Measurements from ENCODE around the gene IL1RL1.
"Not testable (repeated sequence)": the region's sequence is repeated elsewhere in the genome, so short reads cannot be mapped to it uniquely, and the experiment has no call there.

Gene IL1RL1

DNA sequence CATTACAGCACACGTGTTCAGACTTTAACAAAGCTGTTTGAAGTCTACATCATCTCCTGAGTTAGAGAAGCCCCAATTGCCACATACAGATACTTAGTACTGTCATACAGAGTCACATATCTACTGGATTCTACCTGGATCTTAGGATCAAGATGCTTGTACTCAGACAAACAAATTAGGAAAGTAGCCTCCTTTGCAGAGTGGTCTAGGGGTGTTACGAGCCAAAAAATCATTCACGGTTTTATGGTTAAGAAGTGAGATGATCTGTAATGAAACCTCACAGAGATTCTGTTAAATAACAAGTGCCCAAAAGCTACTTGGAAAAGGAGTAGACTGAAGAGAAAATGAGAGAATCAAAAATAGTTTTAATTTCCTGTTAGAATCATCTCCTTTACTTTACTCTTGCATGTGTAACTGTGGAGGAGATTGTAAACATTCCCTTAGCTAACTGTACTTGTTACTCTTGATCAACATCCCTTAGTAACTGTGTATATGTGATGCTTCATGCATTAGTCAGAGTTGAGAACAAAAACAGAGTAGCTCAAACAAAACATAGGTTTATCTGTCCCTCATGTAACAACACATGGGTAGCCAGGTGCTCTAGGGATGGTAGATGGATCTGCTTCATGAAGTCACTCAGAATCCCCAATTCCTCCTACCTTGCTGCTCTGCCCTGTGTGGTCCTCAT, 16.4 kb upstream of the IL1RL1 start:
- no peak for DNase-seq

- DNase-seq = no peak
Measured at GRCh38 chr2:102295566-102295965, 15.8 kb upstream of the IL1RL1 start.

DNA sequence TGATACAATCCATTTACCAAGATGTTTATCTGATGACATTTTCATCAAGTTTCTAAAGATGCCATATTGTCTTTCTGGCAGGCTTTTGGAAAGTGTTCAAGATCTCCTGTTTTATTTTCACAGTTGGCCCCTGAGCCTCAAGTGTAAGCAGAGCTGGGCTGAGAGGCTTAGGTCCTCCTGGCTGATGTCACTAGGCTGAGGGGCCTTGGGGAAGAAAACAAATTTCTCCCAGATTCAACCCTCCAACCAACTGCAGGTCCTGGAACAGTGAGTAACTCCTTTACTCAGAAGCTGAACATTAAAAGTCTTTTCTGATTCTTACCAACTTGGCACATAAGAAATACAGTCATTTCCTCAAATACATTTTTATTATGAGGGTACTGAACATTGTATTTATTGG, 14.9 kb upstream of the IL1RL1 start:
- DNase-seq = no peak

DNA sequence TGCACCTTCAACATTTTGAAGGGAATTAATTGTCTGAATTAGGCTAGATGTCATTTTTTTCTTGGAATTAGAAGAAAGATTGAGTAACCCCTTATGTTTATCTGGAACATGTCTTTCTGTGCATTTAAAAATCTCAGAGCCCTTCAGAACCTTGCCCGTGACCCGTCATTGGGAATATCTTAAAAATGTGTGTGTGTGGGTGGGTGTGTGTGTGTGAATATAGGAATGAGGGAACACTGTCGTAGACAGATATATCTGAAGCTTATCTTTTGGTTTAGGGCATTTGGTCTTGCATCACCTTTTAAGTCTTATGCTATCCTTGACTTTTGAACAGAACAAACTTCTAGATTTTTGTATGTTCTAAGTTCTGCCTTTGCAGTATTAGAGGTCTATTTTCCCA, 13.5 kb upstream of the IL1RL1 start:
- DNase-seq = no peak

GRCh38 chr2:102301867-102302362, 9.4 kb upstream of the IL1RL1 start:
- DNase-seq = no peak

GRCh38 chr2:102302458-102302857, 8.9 kb upstream of the IL1RL1 start:
- DNase-seq = no peak

DNA sequence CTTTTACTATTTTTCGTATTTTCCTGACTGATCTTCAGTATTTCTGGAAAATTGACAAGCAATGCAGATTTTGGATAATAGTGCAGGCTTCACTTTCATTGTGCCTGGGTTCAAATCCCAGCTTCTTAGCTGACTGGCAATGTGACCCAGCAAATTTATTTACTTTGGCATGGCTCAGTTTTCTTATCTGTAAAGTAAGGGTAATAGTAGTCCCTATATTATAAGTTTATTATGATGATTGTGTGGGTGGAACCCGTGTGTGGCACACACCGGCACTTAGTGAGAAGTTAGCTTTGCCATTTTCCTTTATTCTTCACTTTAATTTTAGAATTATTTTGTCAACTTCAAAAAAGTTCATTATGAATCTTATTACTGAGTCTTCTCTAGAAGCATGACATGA, 7.8 kb upstream of the IL1RL1 start:
- no peak for DNase-seq

GRCh38 chr2:102304268-102304667, 7.1 kb upstream of the IL1RL1 start:
- no peak for DNase-seq

- DNase-seq = no peak
Measured at GRCh38 chr2:102304711-102305611, 6.4 kb upstream of the IL1RL1 start.

GRCh38 chr2:102306125-102306524, 5.2 kb upstream of the IL1RL1 start:
- no peak for DNase-seq

DNA sequence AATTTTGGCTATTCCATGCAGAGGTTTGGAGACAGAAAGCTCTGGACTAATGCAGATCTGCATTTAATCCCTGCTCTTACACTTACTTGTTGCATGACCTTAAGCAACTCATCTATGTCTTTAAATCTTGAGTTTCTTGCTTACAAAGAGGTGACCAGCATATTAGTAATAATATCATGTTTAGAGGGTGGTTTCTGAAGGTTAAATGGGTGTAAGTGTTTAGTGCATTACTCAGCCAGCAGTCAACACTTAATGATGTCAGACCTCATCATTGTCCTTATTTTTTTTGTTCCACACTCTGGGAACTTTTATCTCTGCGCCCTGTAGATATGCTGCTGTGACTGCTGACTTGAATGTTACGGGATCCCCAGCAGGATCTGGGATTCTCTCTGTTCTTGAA, 1.7 kb downstream of the IL1RL1 start:
- no peak for DNase-seq

GRCh38 chr2:102313471-102313870, 2.1 kb downstream of the IL1RL1 start:
- DNase-seq = no peak

DNA sequence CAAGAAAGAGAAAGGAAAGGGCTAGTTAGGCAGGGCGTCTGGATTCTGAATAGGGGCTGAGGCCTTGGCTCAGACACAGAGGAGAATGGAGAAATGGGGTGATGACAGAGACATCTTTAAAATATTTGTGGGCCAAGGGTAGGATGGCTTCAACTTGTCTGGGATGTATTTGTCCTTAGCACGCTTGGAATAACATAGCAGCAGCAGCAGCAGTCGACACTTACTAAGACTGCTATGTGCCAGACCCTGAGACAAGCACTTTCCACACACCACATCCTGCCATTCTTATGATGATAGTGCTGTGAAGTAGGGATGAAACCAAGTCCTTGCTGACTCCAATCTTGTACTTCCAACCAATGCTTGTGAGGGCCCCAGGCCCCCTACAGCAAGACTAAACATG, 2.6 kb downstream of the IL1RL1 start:
- DNase-seq = no peak

DNA sequence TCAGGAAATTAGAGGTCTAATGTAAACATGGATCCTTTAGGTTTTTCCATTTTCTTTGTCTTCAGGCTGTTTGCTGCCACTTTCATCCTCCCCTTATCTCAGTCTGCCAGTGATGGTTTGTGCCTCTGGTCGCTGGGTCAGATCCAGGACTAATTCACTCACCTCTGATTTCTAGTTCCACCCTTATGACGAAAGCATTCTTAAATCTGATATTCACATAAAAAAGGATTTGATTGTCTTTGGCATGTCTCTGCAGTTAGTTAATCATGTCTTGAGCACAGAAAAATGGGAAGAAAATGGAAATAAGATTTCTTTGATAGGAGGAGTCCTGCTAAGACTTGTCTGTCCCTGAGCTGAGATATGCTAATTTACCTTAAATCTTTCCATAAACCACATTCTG, 4.6 kb downstream of the IL1RL1 start:
- no peak for DNase-seq

DNA sequence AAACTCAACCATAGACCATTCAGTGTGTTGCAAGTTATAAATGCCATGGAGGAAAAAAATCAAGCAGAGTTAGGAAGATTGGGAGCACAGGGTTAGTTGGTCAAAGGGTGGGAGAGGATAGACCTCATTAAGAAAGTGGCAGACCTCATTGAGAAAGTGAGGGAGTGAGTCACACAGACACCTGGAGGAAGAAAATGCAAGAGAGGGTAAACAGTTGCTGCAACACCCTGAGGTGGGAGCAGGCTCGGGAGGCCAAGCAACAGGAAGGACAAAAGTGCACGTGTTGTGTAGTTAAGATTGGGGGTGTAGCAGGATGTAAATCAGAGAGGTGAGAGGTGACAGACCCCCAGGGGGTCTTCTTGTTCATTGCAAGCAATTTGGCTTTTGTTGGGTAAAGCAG, 6.4 kb downstream of the IL1RL1 start:
- no peak for DNase-seq

- no peak for DNase-seq
Measured at GRCh38 chr2:102318437-102318836, 7.1 kb downstream of the IL1RL1 start.

DNA sequence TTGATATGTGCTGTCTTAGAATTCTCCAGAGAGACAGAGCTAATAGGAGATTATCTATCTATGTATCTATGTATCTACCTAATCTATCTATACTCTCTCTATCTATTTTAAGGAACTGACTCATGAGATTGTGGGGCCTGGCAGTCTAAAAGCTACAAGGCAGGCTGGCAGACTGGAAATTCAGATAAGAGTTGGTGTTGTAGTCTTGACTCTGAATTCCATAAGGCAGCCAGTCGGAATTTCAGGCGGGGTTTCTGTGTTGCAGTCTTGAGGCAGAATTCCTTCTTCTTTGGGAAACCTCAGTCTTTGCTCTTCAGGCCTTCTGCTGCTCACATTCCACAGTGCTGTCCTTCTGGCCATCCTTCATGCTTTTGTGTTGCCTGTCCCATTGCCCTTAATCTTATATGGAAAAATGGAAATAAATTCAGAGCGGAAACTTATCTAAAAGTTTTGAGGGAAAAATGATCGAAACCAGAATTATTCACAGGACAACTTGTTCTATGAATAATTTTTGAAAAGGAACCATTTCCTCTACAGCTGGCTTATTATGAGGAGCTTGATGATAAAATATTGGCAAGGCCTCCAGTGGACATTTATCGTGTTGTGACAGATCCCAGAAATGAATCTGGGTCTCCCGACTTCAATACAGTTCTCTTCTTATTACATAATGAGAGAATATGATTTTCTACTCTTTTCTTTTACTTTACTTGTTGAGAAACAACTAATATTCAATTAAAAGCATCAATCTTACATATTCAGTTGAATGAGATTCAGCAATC, 10.8 kb downstream of the IL1RL1 start:
- DNase-seq = no peak

- DNase-seq = not testable (repeated sequence)
Measured at GRCh38 chr2:102324914-102325313, 13.6 kb downstream of the IL1RL1 start.

DNA sequence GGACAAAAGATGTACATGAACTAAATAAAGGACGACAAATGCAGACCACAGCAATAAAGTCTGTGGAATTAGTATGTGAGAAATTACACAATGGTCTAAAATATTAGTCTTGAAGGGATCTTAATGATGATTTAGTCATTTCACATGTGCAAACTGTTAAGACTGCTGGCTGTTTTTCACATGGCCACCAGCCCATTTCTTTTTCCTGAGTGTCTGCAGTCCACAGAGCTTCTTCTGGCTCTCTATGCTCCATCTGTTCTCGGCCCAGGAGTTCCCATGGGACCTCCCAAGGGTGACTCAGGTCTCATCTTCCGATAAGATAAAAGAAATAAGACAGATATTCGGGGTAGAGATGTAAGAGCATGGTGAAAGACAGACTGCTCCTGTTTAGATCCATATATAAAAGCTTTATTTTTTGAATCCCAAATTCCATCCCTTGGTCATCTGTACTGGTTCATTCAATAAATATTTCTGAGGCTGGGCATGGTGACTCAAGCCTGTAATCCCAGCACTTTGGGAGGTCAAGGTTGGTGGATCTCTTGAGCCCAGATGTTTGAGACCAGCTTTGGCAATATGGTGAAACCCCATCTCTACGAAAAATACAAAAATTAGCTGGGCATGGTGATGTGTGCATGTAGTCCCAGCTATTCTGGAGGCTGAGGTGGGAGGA, 20.1 kb downstream of the IL1RL1 start:
- no peak for DNase-seq

DNA sequence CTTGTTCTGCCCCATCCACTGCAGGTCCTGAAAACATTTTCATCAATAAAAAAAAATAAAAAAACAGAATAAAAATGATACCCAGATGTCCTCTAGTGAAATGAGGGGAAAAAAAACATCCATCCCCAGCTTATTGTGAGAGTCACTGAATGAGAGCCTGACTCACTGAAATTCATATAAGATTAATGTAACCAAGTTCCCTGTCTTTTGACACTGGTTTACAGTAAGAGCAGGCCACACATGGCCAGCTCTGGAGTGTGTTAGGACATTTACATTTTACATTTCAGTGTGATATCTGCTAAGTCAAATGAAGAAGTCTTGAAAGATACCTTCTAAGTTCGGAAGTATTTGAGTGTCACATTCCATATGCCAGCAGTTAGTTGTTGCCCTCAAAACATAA, 23.1 kb downstream of the IL1RL1 start:
- DNase-seq = no peak

GRCh38 chr2:102335871-102336366, 24.6 kb downstream of the IL1RL1 start:
- DNase-seq = no peak

DNA sequence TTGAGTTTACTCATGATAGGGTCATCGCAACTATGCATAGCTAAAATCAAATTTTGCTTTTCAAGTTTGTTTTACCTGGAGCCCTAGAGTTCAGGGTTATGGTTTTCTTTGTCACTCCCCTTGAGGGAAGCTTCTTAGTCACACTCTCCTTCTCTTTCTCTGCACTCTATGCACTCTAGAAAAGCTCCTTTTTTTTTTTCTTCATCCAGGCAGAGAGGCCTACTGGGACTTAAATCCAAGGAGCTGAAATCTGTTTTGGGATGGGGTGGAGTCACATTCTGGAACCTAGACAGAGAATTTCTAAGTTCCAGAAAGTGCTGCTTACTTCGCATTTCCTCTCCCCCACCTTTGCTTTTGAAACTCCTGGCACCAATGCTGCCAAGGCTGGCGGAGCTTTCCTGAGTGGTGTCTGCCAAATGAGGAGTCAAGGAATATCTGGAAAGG, 25.2 kb downstream of the IL1RL1 start:
- DNase-seq = no peak

GRCh38 chr2:102337012-102337411, 25.6 kb downstream of the IL1RL1 start:
- no peak for DNase-seq

Data from SHP77 treated with DMSO at 0.1 percent for 48 hours (cell line).